Endothelial cell of umbilical vein (primary cell): ENCODE results near the gene SPRYD3.

Experiments
- TF ChIP-seq, protein P1 (sequence below): IDR thresholded peaks from 2 replicates; pipeline ENCODE4 v1.6.1; 2011; ENCODE audit not compliant: insufficient read depth, insufficient read length
- TF ChIP-seq, protein P2 (sequence below), 2 donors: IDR thresholded peaks; 1 replicate in 1 of 2; 2 replicates in 1 of 2; pipeline ENCODE4 v1.5.1; 2011; ENCODE audit warnings: low read length in 2 of 2, mild to moderate bottlenecking in 2 of 2, moderate library complexity in 2 of 2, control low read depth in 1 of 2, inconsistent platforms in 1 of 2, low read depth in 1 of 2; ENCODE audit not compliant: insufficient read depth in 1 of 2; ENCODE audit errors: extremely low read depth in 1 of 2

DNA sequence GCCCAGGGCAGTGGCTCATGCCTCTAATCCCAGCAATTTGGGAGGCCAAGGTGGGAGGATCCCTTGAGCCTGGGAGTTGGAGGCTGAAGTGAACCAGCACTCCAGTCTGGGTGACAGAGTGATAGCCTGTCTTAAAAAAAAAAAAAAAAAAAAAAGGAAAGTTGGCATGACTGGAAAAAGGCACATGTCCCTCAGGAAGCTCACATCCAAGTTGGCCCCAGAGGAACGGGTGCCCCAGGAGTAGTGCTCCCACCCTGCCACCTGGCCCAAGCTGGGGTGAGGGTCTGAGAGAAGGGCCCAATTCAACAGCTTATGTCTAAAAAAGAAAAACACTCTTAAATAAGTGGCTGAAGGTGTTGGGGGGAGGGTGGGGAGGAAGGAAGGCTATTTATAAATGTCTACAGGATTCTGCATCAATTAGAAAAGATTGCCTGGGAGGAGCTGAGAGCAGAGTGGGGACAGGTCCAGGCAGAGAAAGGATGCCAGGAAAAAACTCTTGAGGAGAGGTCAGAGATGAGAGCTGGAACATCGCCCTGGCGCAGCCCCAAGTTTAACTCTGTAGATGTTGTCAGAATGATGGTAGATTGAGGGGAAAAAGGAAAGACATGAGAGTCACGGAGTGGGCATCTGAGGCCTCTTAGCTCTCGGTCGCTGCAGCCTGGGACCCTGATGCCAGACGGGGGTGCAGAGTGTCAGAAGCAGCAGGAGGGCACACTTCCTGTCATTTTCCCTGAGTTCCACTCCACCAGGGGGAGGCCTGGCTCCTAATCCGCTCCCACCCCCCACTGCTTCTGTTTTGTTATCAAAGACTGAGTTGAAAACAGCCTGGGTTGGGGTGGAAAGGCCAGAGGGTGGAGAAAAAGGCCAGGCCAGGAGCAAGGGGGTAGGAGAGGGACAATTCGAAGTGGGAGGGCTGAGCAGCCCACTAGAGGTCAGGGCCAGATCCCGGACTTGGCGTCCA is 7.3 kb downstream of the SPRYD3 start:
- TF ChIP-seq, protein P1, sequence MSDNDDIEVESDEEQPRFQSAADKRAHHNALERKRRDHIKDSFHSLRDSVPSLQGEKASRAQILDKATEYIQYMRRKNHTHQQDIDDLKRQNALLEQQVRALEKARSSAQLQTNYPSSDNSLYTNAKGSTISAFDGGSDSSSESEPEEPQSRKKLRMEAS = no peak
- TF ChIP-seq, protein P2, sequence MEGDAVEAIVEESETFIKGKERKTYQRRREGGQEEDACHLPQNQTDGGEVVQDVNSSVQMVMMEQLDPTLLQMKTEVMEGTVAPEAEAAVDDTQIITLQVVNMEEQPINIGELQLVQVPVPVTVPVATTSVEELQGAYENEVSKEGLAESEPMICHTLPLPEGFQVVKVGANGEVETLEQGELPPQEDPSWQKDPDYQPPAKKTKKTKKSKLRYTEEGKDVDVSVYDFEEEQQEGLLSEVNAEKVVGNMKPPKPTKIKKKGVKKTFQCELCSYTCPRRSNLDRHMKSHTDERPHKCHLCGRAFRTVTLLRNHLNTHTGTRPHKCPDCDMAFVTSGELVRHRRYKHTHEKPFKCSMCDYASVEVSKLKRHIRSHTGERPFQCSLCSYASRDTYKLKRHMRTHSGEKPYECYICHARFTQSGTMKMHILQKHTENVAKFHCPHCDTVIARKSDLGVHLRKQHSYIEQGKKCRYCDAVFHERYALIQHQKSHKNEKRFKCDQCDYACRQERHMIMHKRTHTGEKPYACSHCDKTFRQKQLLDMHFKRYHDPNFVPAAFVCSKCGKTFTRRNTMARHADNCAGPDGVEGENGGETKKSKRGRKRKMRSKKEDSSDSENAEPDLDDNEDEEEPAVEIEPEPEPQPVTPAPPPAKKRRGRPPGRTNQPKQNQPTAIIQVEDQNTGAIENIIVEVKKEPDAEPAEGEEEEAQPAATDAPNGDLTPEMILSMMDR (IDR thresholded peaks at IDR 0.05; ENCODE audit: extremely low read depth in 1 of 2, insufficient read depth in 1 of 2, low read depth in 1 of 2, low read length in 2 of 2) = peak in 1 of 2 donors; percentile 26
